ENCODE results near the gene FRMD4A.

Gene FRMD4A

GRCh38 chr10:13615650-13616300 is 714.9 kb downstream of the FRMD4A start:
- no peak for DNase-seq (ENCODE audit: low read depth in 2 of 2)

DNA sequence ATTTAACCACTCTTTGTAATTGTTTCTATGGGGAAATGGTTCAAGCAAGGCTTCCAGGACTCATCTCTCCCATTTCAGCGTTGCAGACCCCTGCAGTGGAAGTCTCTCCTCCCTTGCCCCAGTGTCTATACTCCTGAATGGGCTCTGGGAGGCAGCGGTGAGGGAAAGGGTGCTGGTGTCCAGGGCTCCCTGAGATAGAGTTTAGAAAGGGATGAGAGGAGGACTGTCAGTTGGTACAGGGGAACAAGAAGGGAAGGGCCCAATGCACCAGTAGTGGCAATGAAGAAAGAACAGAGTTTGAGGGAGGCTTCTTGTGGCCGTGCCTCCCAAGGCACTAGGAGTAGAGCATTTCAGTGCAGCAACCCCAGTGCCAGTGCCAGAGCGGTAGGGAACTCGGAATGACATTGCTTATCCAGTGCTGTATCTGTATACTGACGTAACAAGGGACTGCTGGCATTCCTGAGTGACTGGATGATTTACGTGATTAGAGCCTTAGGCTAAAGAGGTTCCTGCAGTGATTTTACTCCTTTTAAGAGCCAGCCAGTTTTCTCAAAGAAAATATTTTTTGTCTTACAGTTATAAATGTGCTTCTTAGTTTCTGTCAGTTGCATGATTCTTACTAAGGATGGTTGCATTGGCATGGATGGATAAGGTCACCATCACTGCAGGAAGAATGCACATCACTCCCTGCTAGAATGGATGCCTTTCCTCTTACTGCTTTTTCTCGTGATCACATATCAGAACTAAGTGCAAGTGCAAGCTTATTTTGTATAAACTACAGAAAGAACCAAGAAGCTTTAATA is 716.0 kb downstream of the FRMD4A start:
- DNase-seq (ENCODE audit: low read depth in 2 of 2), result no peak

- DNase-seq (ENCODE audit: low read depth in 2 of 2), result no peak
Observed at GRCh38 chr10:13613519-13613918, 717.2 kb downstream of the FRMD4A start.

DNA sequence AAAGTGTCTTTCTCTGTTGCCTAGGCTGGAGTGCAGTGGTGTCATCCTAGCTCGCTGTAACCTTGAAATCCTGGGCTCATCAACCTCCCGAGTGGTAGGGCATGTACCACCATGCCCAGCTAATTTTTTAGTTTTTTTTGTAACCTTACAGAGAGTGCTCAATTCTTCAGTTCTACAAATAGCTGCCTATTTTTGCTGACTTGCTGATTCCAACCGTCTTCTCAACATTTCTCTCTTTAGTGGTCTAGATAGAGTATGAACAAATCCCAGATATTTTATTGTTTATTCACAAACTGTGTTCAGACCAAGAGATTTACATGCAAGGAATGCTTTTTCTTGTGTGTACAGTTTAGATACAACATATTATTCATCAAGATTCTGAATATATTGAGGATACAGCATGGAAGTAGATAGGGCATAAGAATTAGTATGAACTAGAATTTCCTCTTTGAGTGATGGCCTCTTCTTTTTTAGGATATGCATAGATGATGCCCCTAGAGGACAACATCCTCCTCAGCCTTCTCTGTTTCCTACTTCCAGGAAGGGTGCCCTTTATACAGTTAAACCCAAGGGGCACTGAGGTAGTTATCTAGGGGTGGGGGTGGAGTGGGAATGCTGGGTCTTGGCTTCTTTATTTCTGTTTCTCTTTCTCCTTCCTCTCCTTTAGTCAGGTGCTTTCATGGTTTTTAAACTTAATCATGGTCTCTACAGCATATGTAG is 717.9 kb downstream of the FRMD4A start:
- no peak for DNase-seq (ENCODE audit: low read depth in 2 of 2)

DNA sequence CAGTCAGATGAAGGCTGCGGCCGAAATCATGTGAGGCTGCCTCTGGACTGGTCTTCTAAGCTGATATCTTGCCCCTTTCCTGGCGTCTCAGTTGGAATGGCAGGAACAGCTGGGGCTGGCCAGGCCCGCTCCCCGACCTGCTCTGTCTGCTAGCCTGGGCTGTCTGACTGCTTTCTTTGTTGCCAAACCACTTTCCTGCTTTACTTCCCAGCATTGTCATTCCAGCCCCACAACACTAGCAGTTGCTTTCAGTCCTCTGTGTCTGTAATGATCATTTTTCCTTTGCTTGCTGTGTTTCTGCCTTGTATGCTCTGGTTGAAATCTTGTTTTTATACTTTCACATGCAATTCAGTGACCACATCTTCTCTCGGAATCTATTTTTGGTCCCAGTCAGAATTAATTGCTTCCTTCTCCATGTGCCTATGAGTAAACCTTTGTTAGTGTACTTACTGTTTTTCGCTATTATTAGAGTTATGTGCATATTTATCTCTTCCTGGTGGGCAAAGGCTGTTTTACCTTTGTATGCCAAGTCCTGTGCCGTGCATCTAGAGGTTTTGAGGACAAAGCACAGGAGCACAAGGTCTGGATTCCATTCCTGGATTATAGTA is 722.4 kb downstream of the FRMD4A start:
- no peak for DNase-seq (ENCODE audit: low read depth in 2 of 2)

- no peak for DNase-seq (ENCODE audit: low read depth in 2 of 2)
Observed at GRCh38 chr10:13604357-13605040, 726.2 kb downstream of the FRMD4A start.

GRCh38 chr10:13597909-13598308 is 732.8 kb downstream of the FRMD4A start:
- DNase-seq (ENCODE audit: low read depth in 2 of 2), result no peak

DNA sequence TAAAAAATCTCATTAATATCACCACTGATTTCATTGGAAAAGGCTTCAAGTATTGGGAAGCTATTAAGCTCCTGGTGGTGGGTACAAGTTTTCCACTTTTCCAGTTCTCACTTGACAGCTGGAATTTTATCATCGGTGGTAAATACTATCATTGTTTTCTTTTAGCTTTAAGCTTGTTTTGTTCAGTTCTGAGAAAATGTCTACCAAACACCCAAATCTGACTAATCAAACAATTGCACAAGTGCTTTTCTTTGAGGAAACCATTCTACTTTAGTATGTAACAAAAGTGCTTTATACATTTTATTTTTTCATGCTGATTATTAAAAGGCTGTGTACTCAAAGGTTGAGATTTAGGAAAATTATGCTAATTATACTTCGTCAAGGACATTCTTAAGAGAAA is 736.1 kb downstream of the FRMD4A start:
- DNase-seq (ENCODE audit: low read depth in 2 of 2), result no peak
